H1 (cell line): ENCODE measurements around the gene NAGA. TPM values are rescaled to one million over a fixed set of nuclear protein-coding genes. Genes with fewer than 3 reads are reported as not detected.

ENCODE experiments used
- CTCF ChIA-PET: fragments of 300-600 bp; sonication (Branson Sonifier 250); formaldehyde crosslinking; loops from one replicate; lab custom pipeline; 2021; ENCODE audit not compliant: partially characterized antibody; lab: Charles Lee
- POLR2A ChIA-PET: fragments of 300-600 bp; sonication (Branson Sonifier 250); formaldehyde crosslinking; loops from one replicate; lab custom pipeline; 2021; ENCODE audit warnings: inconsistent platforms; ENCODE audit not compliant: partially characterized antibody; lab: Charles Lee
- DNase-seq, 2 experiments: peaks; one replicate each; pipeline versions ENCODE4 v3.0.0 to v3.0.0-alpha.2; 2010 to 2022; ENCODE audit warnings: low spot score in 2 of 2, low read depth in 1 of 2, mixed read lengths in 1 of 2
- FAIRE-seq: peaks from 2 replicates; lab custom pipeline; 2011; peaks lifted over from hg19 to GRCh38; lab: Jason Lieb, UNC
- H2AFZ ChIP-seq: 2 replicates; pipeline ENCODE4 v1.8.1; 2012; ENCODE audit warnings: low read length, inconsistent platforms
- H2AK5ac ChIP-seq: 2 replicates; pipeline ENCODE4 v1.6.1; 2013; ENCODE audit warnings: low read depth, low read length
- H2BK120ac ChIP-seq: replicated peaks from 2 replicates; pipeline ENCODE3; 2013; ENCODE audit warnings: low read depth, low read length, inconsistent platforms
- H2BK12ac ChIP-seq: 2 replicates; pipeline ENCODE4 v1.6.1; 2013; ENCODE audit warnings: low read depth, low read length
- H2BK15ac ChIP-seq: 2 replicates; pipeline ENCODE4 v1.6.1; 2013; ENCODE audit warnings: low read length
- H2BK20ac ChIP-seq: 2 replicates; pipeline ENCODE4 v1.6.1; 2013; ENCODE audit warnings: low read length
- H2BK5ac ChIP-seq: 2 replicates; pipeline ENCODE4 v1.6.1; 2013; ENCODE audit warnings: low read depth, low read length
- H3K14ac ChIP-seq: 2 replicates; pipeline ENCODE4 v1.6.1; 2013; ENCODE audit warnings: inconsistent platforms; ENCODE audit not compliant: insufficient read length
- H3K18ac ChIP-seq: 2 replicates; pipeline ENCODE4 v1.6.1; 2013; ENCODE audit warnings: low read length; ENCODE audit errors: extremely low read depth
- H3K23ac ChIP-seq: 2 replicates; pipeline ENCODE4 v1.6.1; 2013; ENCODE audit warnings: inconsistent platforms; ENCODE audit not compliant: insufficient read length
- H3K23me2 ChIP-seq: 2 replicates; pipeline ENCODE4 v1.6.1; 2013; ENCODE audit warnings: low read depth, low read length
- H3K27ac ChIP-seq: 2 replicates; pipeline ENCODE4 v1.6.1; 2011; ENCODE audit warnings: low read depth, low read length, inconsistent platforms
- H3K27me3 ChIP-seq, 4 experiments: replicated peaks in 1 of 4; 1 replicate in 1 of 4; 2 replicates in 3 of 4; pipeline versions ENCODE4 v1.6.1 to v1.8.1; 2011 to 2013; ENCODE audit warnings: low read length in 3 of 4, mild to moderate bottlenecking in 3 of 4, inconsistent platforms in 2 of 4, mixed read lengths in 2 of 4, moderate library complexity in 1 of 4; ENCODE audit not compliant: control insufficient read depth in 3 of 4, insufficient read depth in 3 of 4; ENCODE audit errors: extremely low read depth in 1 of 4
- H3K36me3 ChIP-seq, 4 experiments: 2 replicates each; pipeline versions ENCODE4 v1.6.1 to v1.8.1; 2011 to 2013; ENCODE audit warnings: mild to moderate bottlenecking in 4 of 4, low read length in 3 of 4, moderate library complexity in 2 of 4, control low read depth in 1 of 4, inconsistent platforms in 1 of 4; ENCODE audit not compliant: insufficient read depth in 4 of 4, control insufficient read depth in 2 of 4
- H3K4ac ChIP-seq: replicated peaks from 2 replicates; pipeline ENCODE3; 2013; ENCODE audit warnings: low read length, low read depth, mixed read lengths, inconsistent platforms; ENCODE audit not compliant: insufficient read length
- H3K4me1 ChIP-seq, 4 experiments: replicated peaks in 1 of 4; 1 replicate in 1 of 4; 2 replicates in 3 of 4; pipeline versions ENCODE4 v1.6.1 to v1.8.1; 2011 to 2013; ENCODE audit warnings: low read length in 3 of 4, inconsistent platforms in 2 of 4, mixed read lengths in 1 of 4; ENCODE audit not compliant: insufficient read depth in 4 of 4, control insufficient read depth in 3 of 4
- H3K4me2 ChIP-seq, 2 experiments: 2 replicates each; pipeline versions ENCODE4 v1.6.1 to v1.8.1; 2011 to 2013; ENCODE audit warnings: low read depth in 2 of 2, low read length in 2 of 2, control low read depth in 1 of 2, inconsistent platforms in 1 of 2, mild to moderate bottlenecking in 1 of 2; ENCODE audit not compliant: insufficient read depth in 1 of 2
- H3K4me3 ChIP-seq, 4 experiments: fragments of 200-600, 300-600 bp in 1 of 4; sonication (generic), shearing (Covaris generic), sonication (Bioruptor Twin) in 1 of 4; 2 replicates each; pipeline versions ENCODE4 v1.5.1 to v1.8.1; 2011 to 2016; ENCODE audit warnings: low read length in 4 of 4, low read depth in 3 of 4, control low read depth in 2 of 4, inconsistent platforms in 2 of 4, mild to moderate bottlenecking in 2 of 4, mixed read lengths in 1 of 4, moderate library complexity in 1 of 4; ENCODE audit not compliant: insufficient read depth in 2 of 4; ENCODE audit errors: extremely low read depth in 1 of 4
- H3K56ac ChIP-seq: replicated peaks from 2 replicates; pipeline ENCODE3; 2013; ENCODE audit warnings: low read depth, mild to moderate bottlenecking, mixed read lengths, low read length, inconsistent platforms; ENCODE audit not compliant: insufficient read length
- H3K79me1 ChIP-seq: 2 replicates; pipeline ENCODE4 v1.6.1; 2013; ENCODE audit warnings: low read depth, low read length, control low read depth
- H3K79me2 ChIP-seq, 2 experiments: 2 replicates each; pipeline versions ENCODE4 v1.6.1 to v1.8.1; 2012 to 2013; ENCODE audit warnings: low read length in 2 of 2, mild to moderate bottlenecking in 2 of 2, inconsistent platforms in 1 of 2; ENCODE audit not compliant: insufficient read depth in 2 of 2, control insufficient read depth in 1 of 2
- H3K9ac ChIP-seq, 4 experiments: replicated peaks in 1 of 4; 1 replicate in 1 of 4; 2 replicates in 3 of 4; pipeline versions ENCODE4 v1.6.1 to v1.8.1; 2011 to 2013; ENCODE audit warnings: low read depth in 3 of 4, low read length in 3 of 4, control low read depth in 2 of 4, mild to moderate bottlenecking in 2 of 4, moderate library complexity in 2 of 4, inconsistent platforms in 1 of 4; ENCODE audit errors: extremely low read depth in 1 of 4
- H3K9me3 ChIP-seq, 2 experiments: 2 replicates each; pipeline versions ENCODE4 v1.6.1 to v1.8.1; 2012 to 2013; ENCODE audit warnings: mild to moderate bottlenecking in 2 of 2, moderate library complexity in 2 of 2, control low read depth in 1 of 2, inconsistent platforms in 1 of 2, low read depth in 1 of 2, low read length in 1 of 2, mixed read lengths in 1 of 2; ENCODE audit not compliant: insufficient read depth in 2 of 2
- H4K20me1 ChIP-seq, 2 experiments: replicated peaks in 1 of 2; 2 replicates each; pipeline versions ENCODE3 to v1.8.1; 2011 to 2013; ENCODE audit warnings: inconsistent platforms in 2 of 2, low read length in 2 of 2, mild to moderate bottlenecking in 1 of 2; ENCODE audit not compliant: insufficient read depth in 2 of 2, control insufficient read depth in 1 of 2
- H4K5ac ChIP-seq: 2 replicates; pipeline ENCODE4 v1.6.1; 2013; ENCODE audit warnings: low read length, low read depth, mixed read lengths, inconsistent platforms; ENCODE audit not compliant: insufficient read length
- H4K8ac ChIP-seq: 2 replicates; pipeline ENCODE4 v1.8.0; 2013; ENCODE audit warnings: mild to moderate bottlenecking, moderate library complexity, low read length, inconsistent platforms; ENCODE audit not compliant: insufficient read depth; ENCODE audit errors: extremely low read depth
- H4K91ac ChIP-seq: replicated peaks from 2 replicates; pipeline ENCODE3; 2013; ENCODE audit warnings: low read length, mixed read lengths, inconsistent platforms; ENCODE audit not compliant: insufficient read length
- CHD2 ChIP-seq: IDR thresholded peaks from 2 replicates; pipeline ENCODE4 v1.6.1; 2012; ENCODE audit warnings: low read length, improper control_type of control experiment
- CREB1 ChIP-seq: IDR thresholded peaks from 2 replicates; pipeline ENCODE4 v1.6.1; 2012; ENCODE audit warnings: inconsistent platforms
- JUND ChIP-seq: IDR thresholded peaks from 2 replicates; pipeline ENCODE4 v1.6.1; 2011; ENCODE audit warnings: mild to moderate bottlenecking, improper control_type of control experiment, low read length
- SIX5 ChIP-seq: IDR thresholded peaks from 2 replicates; pipeline ENCODE4 v1.6.1; 2011; ENCODE audit warnings: mild to moderate bottlenecking, low read depth, low read length
- TEAD4 ChIP-seq: IDR thresholded peaks from 2 replicates; pipeline ENCODE4 v1.6.1; 2012; ENCODE audit warnings: low read depth, low read length, inconsistent platforms, mixed read lengths
- ZNF274 ChIP-seq: IDR thresholded peaks from 2 replicates; pipeline ENCODE4 v1.7.0; 2012; ENCODE audit warnings: low read length, borderline replicate concordance; ENCODE audit errors: extremely low read depth
- WGBS, 2 experiments: shearing (Covaris generic) in 1 of 2; methylation state at CpG; one replicate each; pipeline versions ENCODE4 v1.1.6 to v1.1.7; 2013 to 2015; ENCODE audit warnings: low lambda C conversion rate in 2 of 2, mixed read lengths in 2 of 2, inconsistent platforms in 1 of 2, low coverage in 1 of 2, missing lambda C conversion rate in 1 of 2; ENCODE audit not compliant: insufficient replicate concordance in 2 of 2, insufficient coverage in 1 of 2, insufficient read length in 1 of 2; ENCODE audit errors: extremely low coverage in 1 of 2, missing lambda C conversion rate in 1 of 2; 5-methylcytosine and 5-hydroxymethylcytosine counted together
- polyA plus RNA-seq, 7 experiments: library from polyadenylated mRNA; depleted of rRNA in 3 of 7; stranded (reverse) in 5 of 7; unstranded in 2 of 7; fragments of >200 nt in 5 of 7; fragments of 200-250 nt in 2 of 7; gene quantifications; 1 replicate in 5 of 7; 2 replicates in 1 of 7; 4 replicates in 1 of 7; pipeline versions ENCODE4 v1.2.1 to v1.2.3, GENCODE V29; 2011 to 2013; ENCODE audit warnings: missing spikeins in 2 of 7, mixed read lengths in 2 of 7
- total RNA-seq: library from RNA; stranded (reverse); fragmentation: NEBNext Ultra II Directional; extraction: Animal tissue kit (Norgen Biotek cat#: 25700); gene quantifications from 2 replicates; pipeline ENCODE4 v1.2.1, GENCODE V29; 2021

Gene NAGA
- total and polyA plus RNA-seq, 2 of the 8 experiments (the other 6 are each of a cell fraction or from before 2014, with no cell fraction given) = 14.8 to 30.7 TPM

- H3K79me1 ChIP-seq = peaks cover 4% of the 10 kb centered on the region; the same call in 1 of the 2 replicates
- H2BK12ac ChIP-seq = no peak overlapping the region
- H2BK20ac ChIP-seq = no peak overlapping the region
- no peak overlapping the region for H3K14ac ChIP-seq
- no peak overlapping the region for H2AK5ac ChIP-seq
- H2BK120ac ChIP-seq = no peak overlapping the region
- H4K8ac ChIP-seq = no peak overlapping the region
- H2BK15ac ChIP-seq = no peak overlapping the region
- H3K4ac ChIP-seq = no peak overlapping the region
- H3K36me3 ChIP-seq = peaks cover 5 to 31% (median 27%) of the 10 kb centered on the region in 4 experiments
- no peak overlapping the region for H2BK5ac ChIP-seq
- no peak overlapping the region for H3K56ac ChIP-seq
- no peaks in the 10 kb centered on the region; a peak in 1 of 4 replicates for H3K9me3 ChIP-seq
- peaks cover 7 to 17% of the 10 kb centered on the region in 2 experiments; a peak in 3 of 4 replicates for H3K79me2 ChIP-seq
- DNase-seq = no peak
- TF ChIP-seq CREB1 (no peak), CHD2 (no peak), TEAD4 (no peak), SIX5 (no peak), ZNF274 (no peak), JUND (no peak)
- no peaks in the 10 kb centered on the region for H3K4me1 ChIP-seq
- peaks cover 0 to 4% of the 10 kb centered on the region in 2 experiments for H4K20me1 ChIP-seq
- no peak overlapping the region for H4K5ac ChIP-seq
- CTCF ChIA-PET = interaction anchor here (0.9 kb wide), 1 partner anchor 49 kb away, joined by 3 read pairs; no protein-coding TSS in a partner anchor
- H3K4me3 ChIP-seq = no peak overlapping the region
- no peak for FAIRE-seq
- no peak overlapping the region for H4K91ac ChIP-seq
- H3K27ac ChIP-seq = no peak overlapping the region
- no peak overlapping the region for H2AFZ ChIP-seq
- H3K23ac ChIP-seq = no peak overlapping the region
- POLR2A ChIA-PET = no interaction called here
- H3K27me3 ChIP-seq = no peaks in the 10 kb centered on the region
- H3K23me2 ChIP-seq = peaks cover 2% of the 10 kb centered on the region; the same call in 1 of the 2 replicates
- 90% methylated on average over 6 of the region's 6 CpGs; no CpG with 5 or more reads in 1 of the 2 experiments for WGBS, 2 experiments
- no peak overlapping the region for H3K18ac ChIP-seq
- H3K9ac ChIP-seq = no peak overlapping the region
- no peak overlapping the region for H3K4me2 ChIP-seq
These were observed 15.4 kb upstream of the NAGA start for GRCh38 chr22:42086051-42086450.
